HG03135 (cell line): ENCODE data around the gene PSMC3IP.
"Not testable (repeated sequence)": the region's sequence is repeated elsewhere in the genome, so short reads cannot be mapped to it uniquely, and the experiment has no call there.

Source experiments
- ATAC-seq: cut with Tn5 transposase; IDR thresholded peaks from one replicate; pipeline ENCODE4 v1.9.1; 2021; ENCODE audit warnings: mild to moderate bottlenecking, moderate library complexity; ENCODE audit not compliant: unreplicated experiment

Gene PSMC3IP

GRCh38 chr17:42541041-42541833, 36.3 kb downstream of the PSMC3IP start:
- no peak for ATAC-seq

- ATAC-seq: not testable (repeated sequence)
Measured at GRCh38 chr17:42540558-42540957, 37.0 kb downstream of the PSMC3IP start.

GRCh38 chr17:42538482-42538881, 39.0 kb downstream of the PSMC3IP start:
- ATAC-seq: no peak

- no peak for ATAC-seq
Measured at GRCh38 chr17:42537826-42538451, 39.6 kb downstream of the PSMC3IP start.

- ATAC-seq: no peak
Measured at GRCh38 chr17:42537156-42537805, 40.2 kb downstream of the PSMC3IP start.

- peak; percentile 45 for ATAC-seq
Measured at GRCh38 chr17:42536372-42537155, 41.0 kb downstream of the PSMC3IP start.

- ATAC-seq: peak; percentile 85
Measured at GRCh38 chr17:42536048-42536371, 41.5 kb downstream of the PSMC3IP start, which contains the start of gene NAGLU. NAGLU (plus strand) TSS chr17:42536241; CDS start chr17:42536273, 32 bp downstream.

GRCh38 chr17:42535155-42536047, 42.1 kb downstream of the PSMC3IP start:
- ATAC-seq: no peak

GRCh38 chr17:42531455-42532354, 45.8 kb downstream of the PSMC3IP start:
- ATAC-seq: no peak

GRCh38 chr17:42530952-42531454, 46.5 kb downstream of the PSMC3IP start:
- no peak for ATAC-seq

- no peak for ATAC-seq
Measured at GRCh38 chr17:42529061-42529460, 48.5 kb downstream of the PSMC3IP start.

GRCh38 chr17:42527932-42528331, 49.6 kb downstream of the PSMC3IP start:
- ATAC-seq: no peak

GRCh38 chr17:42526031-42526444, 51.5 kb downstream of the PSMC3IP start:
- ATAC-seq: no peak

- no peak for ATAC-seq
Measured at GRCh38 chr17:42525221-42525620, 52.3 kb downstream of the PSMC3IP start.

- no peak for ATAC-seq
Measured at GRCh38 chr17:42522798-42523278, 54.7 kb downstream of the PSMC3IP start.
